HCT116 (cell line): ENCODE data around the gene MRAS. TPM values are rescaled to one million over a fixed set of nuclear protein-coding genes. Genes with fewer than 3 reads are reported as not detected.

Experiments
- ATAC-seq: fragments of 200-7000 bp; cut with Tn5 transposase; 2 replicates; pipeline ENCODE4 v1.9.1; 2020; ENCODE audit warnings: mild to moderate bottlenecking, moderate library complexity
- BruUV-seq: library from RNA; stranded (reverse); fragments of 400-500 nt; replicated peaks from 2 replicates; lab custom pipeline; 2021; lab: Mats Ljungman, UMichigan
- CTCF ChIA-PET: fragments of 300-600 bp; sonication (Branson Sonifier 250); formaldehyde crosslinking; loops from one replicate; lab custom pipeline; 2021; ENCODE audit warnings: antibody characterized with exemption; lab: Charles Lee
- POLR2A ChIA-PET: fragments of 300-600, 350-600 bp; sonication (Branson Sonifier 250); formaldehyde crosslinking; loops from one replicate; lab custom pipeline; 2021; ENCODE audit warnings: antibody characterized with exemption; lab: Charles Lee
- RAD21 ChIA-PET, 2 experiments: fragments of 300-600 bp; sonication (Branson Sonifier 250); formaldehyde crosslinking; loops; one replicate each; lab custom pipeline; 2023; ENCODE audit warnings: low total read pairs in 2 of 2; ENCODE audit not compliant: uncharacterized antibody in 2 of 2, unreplicated experiment in 2 of 2, low non-redundant PET in 1 of 2; lab: Charles Lee
- DNase-seq: peaks from one replicate; pipeline ENCODE4 v3.0.0-alpha.2; 2010; ENCODE audit warnings: low read depth, low spot score
- H2AFZ ChIP-seq: fragments of 200-600 bp; shearing (Covaris generic), sonication (generic); 2 replicates; pipeline ENCODE4 v1.6.1; 2017; ENCODE audit warnings: low read depth, mixed run types, mixed read lengths, antibody characterized with exemption, low read length; ENCODE audit not compliant: poor library complexity, severe bottlenecking
- H3K27ac ChIP-seq: 2 replicates; pipeline ENCODE4 v1.5.1; 2012; ENCODE audit warnings: low read depth, low read length
- H3K27me3 ChIP-seq: fragments of 200-600 bp; sonication (generic); 2 replicates; pipeline ENCODE4 v1.6.1; 2016; ENCODE audit warnings: mixed run types, low read length, mixed read lengths; ENCODE audit not compliant: insufficient read depth
- H3K36me3 ChIP-seq, 2 experiments: fragments of 200-500 bp in 1 of 2; fragments of 200-600 bp in 1 of 2; sonication (Bioruptor generic) in 1 of 2; sonication (generic) in 1 of 2; 2 replicates each; pipeline versions ENCODE4 v1.5.1 to v1.6.1; 2014 to 2016; ENCODE audit warnings: low read length in 2 of 2, inconsistent platforms in 1 of 2, mixed read lengths in 1 of 2, mixed run types in 1 of 2; ENCODE audit not compliant: insufficient read depth in 2 of 2, control insufficient read depth in 1 of 2
- H3K4me1 ChIP-seq, 2 experiments: fragments of 200-600 bp in 1 of 2; sonication (generic) in 1 of 2; 2 replicates each; pipeline versions ENCODE4 v1.5.1 to v1.6.1; 2012 to 2017; ENCODE audit warnings: low read length in 2 of 2, inconsistent platforms in 1 of 2, mild to moderate bottlenecking in 1 of 2, mixed read lengths in 1 of 2, mixed run types in 1 of 2, moderate library complexity in 1 of 2; ENCODE audit not compliant: insufficient read depth in 2 of 2, control insufficient read depth in 1 of 2
- H3K4me2 ChIP-seq: fragments of 200-600 bp; sonication (generic); 2 replicates; pipeline ENCODE4 v1.6.1; 2017; ENCODE audit warnings: mixed run types, low read length, mixed read lengths
- H3K4me3 ChIP-seq, 2 experiments: fragments of 200-600 bp in 1 of 2; sonication (generic) in 1 of 2; replicated peaks in 1 of 2; 2 replicates each; pipeline ENCODE4 v1.5.1; 2011 to 2016; ENCODE audit warnings: low read length in 2 of 2, control low read depth in 1 of 2, low read depth in 1 of 2, mild to moderate bottlenecking in 1 of 2, mixed read lengths in 1 of 2, mixed run types in 1 of 2
- H3K79me2 ChIP-seq: fragments of 200-600 bp; sonication (generic); 2 replicates; pipeline ENCODE4 v1.6.1; 2017; ENCODE audit warnings: mild to moderate bottlenecking, mixed run types, low read length, moderate library complexity, mixed read lengths; ENCODE audit not compliant: insufficient read depth
- H3K9ac ChIP-seq: fragments of 200-600 bp; sonication (generic); 2 replicates; pipeline ENCODE4 v1.6.1; 2016; ENCODE audit warnings: low read length, mixed read lengths
- H3K9me2 ChIP-seq: fragments of 200-600 bp; sonication (generic), shearing (Covaris generic); 2 replicates; pipeline ENCODE4 v1.6.1; 2017; ENCODE audit warnings: mixed run types, mild to moderate bottlenecking, moderate library complexity; ENCODE audit not compliant: insufficient read depth
- H3K9me3 ChIP-seq, 2 experiments: fragments of 200-500 bp in 1 of 2; fragments of 200-600 bp in 1 of 2; sonication (Bioruptor generic) in 1 of 2; sonication (generic) in 1 of 2; 2 replicates each; pipeline ENCODE4 v1.6.1; 2014 to 2017; ENCODE audit warnings: low read length in 2 of 2, mixed read lengths in 2 of 2, inconsistent platforms in 1 of 2, low read depth in 1 of 2, mild to moderate bottlenecking in 1 of 2, mixed run types in 1 of 2, moderate library complexity in 1 of 2; ENCODE audit not compliant: control insufficient read depth in 1 of 2, insufficient read depth in 1 of 2
- H4K20me1 ChIP-seq: fragments of 200-600 bp; sonication (generic), shearing (Covaris generic); 2 replicates; pipeline ENCODE4 v1.6.1; 2017; ENCODE audit warnings: mixed run types, mild to moderate bottlenecking, moderate library complexity; ENCODE audit not compliant: insufficient read depth
- ATF3 ChIP-seq: IDR thresholded peaks from 2 replicates; pipeline ENCODE4 v1.6.1; 2012
- CTCF ChIP-seq, 3 experiments: fragments of 200-600 bp in 1 of 3; sonication (generic) in 1 of 3; IDR thresholded peaks in 2 of 3; conservative IDR thresholded peaks in 1 of 3; 2 replicates each; pipeline ENCODE4 v1.5.1; 2012 to 2017; ENCODE audit warnings: low read depth in 2 of 3, low read length in 2 of 3, antibody characterized with exemption in 1 of 3, borderline replicate concordance in 1 of 3, control low read depth in 1 of 3, mild to moderate bottlenecking in 1 of 3, mixed read lengths in 1 of 3, mixed run types in 1 of 3, moderate library complexity in 1 of 3; ENCODE audit not compliant: insufficient read depth in 1 of 3
- EGR1 ChIP-seq: IDR thresholded peaks from 2 replicates; pipeline ENCODE4 v1.6.1; 2012; ENCODE audit warnings: low read depth
- POLR2A ChIP-seq: IDR thresholded peaks from 2 replicates; pipeline ENCODE4 v1.7.0; 2011; ENCODE audit warnings: borderline replicate concordance; ENCODE audit not compliant: insufficient read depth, insufficient read length; ENCODE audit errors: extremely low read depth
- RAD21 ChIP-seq: IDR thresholded peaks from 2 replicates; pipeline ENCODE4 v1.6.1; 2012; ENCODE audit warnings: low read depth, mild to moderate bottlenecking
- REST ChIP-seq: IDR thresholded peaks from 2 replicates; pipeline ENCODE4 v1.6.1; 2012; ENCODE audit warnings: low read depth
- SRF ChIP-seq: IDR thresholded peaks from 2 replicates; pipeline ENCODE4 v1.6.1; 2012; ENCODE audit warnings: low read depth
- TCF7L2 ChIP-seq: IDR thresholded peaks from 2 replicates; pipeline ENCODE4 v1.7.0; 2011; ENCODE audit warnings: borderline replicate concordance, inconsistent platforms; ENCODE audit not compliant: insufficient read depth, insufficient read length; ENCODE audit errors: extremely low read depth
- YY1 ChIP-seq: IDR thresholded peaks from 2 replicates; pipeline ENCODE4 v1.6.1; 2011; ENCODE audit warnings: low read length, low read depth, moderate library complexity, mild to moderate bottlenecking; ENCODE audit not compliant: insufficient replicate concordance; ENCODE audit errors: extremely low read depth
- ZNF274 ChIP-seq: fragments of 200-500 bp; sonication (Bioruptor generic); IDR thresholded peaks from 2 replicates; pipeline ENCODE4 v1.6.1; 2014; ENCODE audit warnings: mild to moderate bottlenecking, low read depth, low read length, inconsistent platforms
- intact Hi-C: fragments of 100-400 bp; cut with micrococcal nuclease; formaldehyde crosslinking; loops from 2 replicates; pipeline ENCODE4 v1.10.0; 2022
- total RNA-seq: library from RNA; stranded (reverse); gene quantifications from one replicate; pipeline ENCODE4 v1.2.1, GENCODE V29; 2021; ENCODE audit not compliant: unreplicated experiment

Gene MRAS
- total RNA-seq, 1 experiment from 2014 or later = 13.5 TPM

- ChIA-PET POLR2A (no interaction called here), RAD21 (interaction anchor here in 1 of 2 experiments (0.7 kb wide), 1 partner anchor 498 kb away, joined by 3 read pairs; no protein-coding TSS in a partner anchor), CTCF (interaction anchor here (0.6 to 1.4 kb wide), 21 partner anchors 8 to 519 kb away, joined by 3 to 15 read pairs (median 4); partner anchors contain the start of gene CEP70)
- H3K4me2 ChIP-seq = peak overlapping the region; percentile 6; the same call in 1 of the 2 replicates
- peak; percentile 99 for ATAC-seq
- DNase-seq = peak; percentile 77
- H3K27ac ChIP-seq = no peak overlapping the region
- no TSS peak for BruUV-seq
- no peaks in the 10 kb centered on the region for H3K27me3 ChIP-seq
- H2AFZ ChIP-seq = peak overlapping the region; percentile 82
- H3K4me1 ChIP-seq = peaks cover 0 to 4% of the 10 kb centered on the region in 2 experiments; a peak in 1 of 4 replicates
- no peak overlapping the region for H3K4me3 ChIP-seq
- no peaks in the 10 kb centered on the region for H3K9me2 ChIP-seq
- H3K9ac ChIP-seq = no peak overlapping the region
- H3K79me2 ChIP-seq = no peaks in the 10 kb centered on the region
- H3K9me3 ChIP-seq = no peaks in the 10 kb centered on the region
- intact Hi-C loops = loop anchor here (1.0 to 5.0 kb wide), 2 partner anchors 175 to 505 kb away; partner anchors contain the start of gene CEP70
- H4K20me1 ChIP-seq = no peaks in the 10 kb centered on the region
- no peaks in the 10 kb centered on the region for H3K36me3 ChIP-seq
- TF ChIP-seq CTCF (IDR thresholded peaks at IDR 0.05 in 2 of 3, conservative IDR thresholded peaks at IDR 0.05 in 1 of 3; ENCODE audit: borderline replicate concordance in 1 of 3, insufficient read depth in 1 of 3, low read depth in 2 of 3, low read length in 2 of 3) = peak; percentile 90 to 98 (median 98)
- TF ChIP-seq ZNF274 = no peak
- TF ChIP-seq POLR2A = no peak
- TF ChIP-seq RAD21 = peak; percentile 89
Observed at GRCh38 chr3:138417559-138417982, 69.2 kb downstream of the MRAS start.

- Histone ChIP-seq H3K36me3 (no peaks in the 10 kb centered on the region), H3K79me2 (no peaks in the 10 kb centered on the region), H3K9me3 (no peaks in the 10 kb centered on the region), H4K20me1 (no peaks in the 10 kb centered on the region), H3K4me3 (no peak overlapping the region), H3K27me3 (no peaks in the 10 kb centered on the region), H3K4me1 (peaks cover 0 to 4% of the 10 kb centered on the region in 2 experiments; a peak in 1 of 4 replicates), H3K9me2 (no peaks in the 10 kb centered on the region), H3K4me2 (no peak overlapping the region), H2AFZ (no peak overlapping the region), H3K27ac (no peak overlapping the region), H3K9ac (no peak overlapping the region)
- DNase-seq (no peak), ATAC-seq (no peak)
- BruUV-seq = no TSS peak
- intact Hi-C loops = loop anchor here (5.0 kb wide), 1 partner anchor 174 kb away; the partner anchor contains the start of gene CEP70
- POLR2A ChIA-PET = no interaction called here
- CTCF ChIA-PET = interaction anchor here (1.1 kb wide), 1 partner anchor 87 kb away, joined by 3 read pairs; no protein-coding TSS in a partner anchor
- RAD21 ChIA-PET = interaction anchor here in 1 of 2 experiments (0.6 kb wide), 1 partner anchor 499 kb away, joined by 3 read pairs; no protein-coding TSS in a partner anchor
- TF ChIP-seq TCF7L2 (no peak), ATF3 (no peak), EGR1 (no peak), SRF (no peak), REST (no peak), YY1 (no peak)
Observed at GRCh38 chr3:138418601-138419206, 70.3 kb downstream of the MRAS start.
